HepG2 (cell line): ENCODE data around the gene LYRM4. TPM values are rescaled to one million over a fixed set of nuclear protein-coding genes. Genes with fewer than 3 reads are reported as not detected.

Experiments used
- AHR ChIP-seq: IDR thresholded peaks from 2 replicates; pipeline ENCODE4 v1.6.1; 2018; ENCODE audit warnings: missing genetic modification reagents, missing compliant biosample characterization
- FOXP4 ChIP-seq: sonication (generic); formaldehyde crosslinking; IDR thresholded peaks from 2 replicates; pipeline ENCODE4 v1.4.0; 2020; ENCODE audit warnings: missing genetic modification reagents
- PBX3 ChIP-seq: sonication (generic); formaldehyde crosslinking; IDR thresholded peaks from 2 replicates; pipeline ENCODE4 v1.8.1; 2023; ENCODE audit warnings: missing genetic modification reagents, inconsistent platforms, borderline replicate concordance
- SKI ChIP-seq: fragments of 450-650 bp; IDR thresholded peaks from one replicate; pipeline ENCODE4 v1.6.1; 2018; ENCODE audit warnings: mild to moderate bottlenecking; ENCODE audit not compliant: partially characterized antibody
- SRSF1 ChIP-seq: fragments of 200-400 bp; formaldehyde crosslinking; optimal IDR thresholded peaks from 2 replicates; pipeline ENCODE3; 2017; ENCODE audit warnings: mild to moderate bottlenecking, low read depth, low read length, moderate library complexity
- ZBTB39 ChIP-seq: sonication (generic); formaldehyde crosslinking; IDR thresholded peaks from 2 replicates; pipeline ENCODE4 v1.5.0; 2020; ENCODE audit warnings: missing genetic modification reagents
- ZNF292 ChIP-seq: sonication (generic); formaldehyde crosslinking; IDR thresholded peaks from 2 replicates; pipeline ENCODE4 v1.8.1; 2022; ENCODE audit warnings: mild to moderate bottlenecking, low read depth, missing genetic modification reagents, borderline replicate concordance
- ZNF567 ChIP-seq: sonication (generic); formaldehyde crosslinking; IDR thresholded peaks from 2 replicates; pipeline ENCODE4 v1.8.1; 2023; ENCODE audit warnings: mild to moderate bottlenecking, missing genetic modification reagents, borderline replicate concordance
- polyA plus RNA-seq, 8 experiments: library from polyadenylated mRNA; depleted of rRNA in 3 of 8; stranded (reverse) in 7 of 8; unstranded in 1 of 8; fragments of >200 nt; fragmentation: Illumina TruSeq in 4 of 8; extraction: Trizol in 4 of 8; gene quantifications; 2 replicates each; pipeline versions ENCODE4 v1.2.1 to v1.2.3, GENCODE V29; 2011 to 2016; ENCODE audit warnings: low read depth in 4 of 8, missing spikeins in 1 of 8, mixed read lengths in 1 of 8; ENCODE audit not compliant: insufficient read depth in 1 of 8
- total RNA-seq, 5 experiments: library from RNA; depleted of rRNA; stranded (reverse); fragments of >200 nt; fragmentation: Illumina TruSeq; extraction: Trizol; gene quantifications; 2 replicates each; pipeline ENCODE4 v1.2.3, GENCODE V29; 2016; ENCODE audit warnings: low read depth in 1 of 5
- TF ChIP-seq, protein P1 (sequence below): sonication (generic); formaldehyde crosslinking; conservative IDR thresholded peaks from 2 replicates; pipeline ENCODE4 v1.4.0; 2020; ENCODE audit warnings: missing genetic modification reagents
- TF ChIP-seq, protein P2 (sequence below): sonication (generic); formaldehyde crosslinking; IDR thresholded peaks from 2 replicates; pipeline ENCODE4 v1.5.1; 2020; ENCODE audit warnings: mild to moderate bottlenecking, missing genetic modification reagents, borderline replicate concordance

The LYRM4 gene
- total and polyA plus RNA-seq, 2 of the 13 experiments (the other 11 are each of a cell fraction or from before 2014, with no cell fraction given) = 64.6 to 67.5 TPM

DNA sequence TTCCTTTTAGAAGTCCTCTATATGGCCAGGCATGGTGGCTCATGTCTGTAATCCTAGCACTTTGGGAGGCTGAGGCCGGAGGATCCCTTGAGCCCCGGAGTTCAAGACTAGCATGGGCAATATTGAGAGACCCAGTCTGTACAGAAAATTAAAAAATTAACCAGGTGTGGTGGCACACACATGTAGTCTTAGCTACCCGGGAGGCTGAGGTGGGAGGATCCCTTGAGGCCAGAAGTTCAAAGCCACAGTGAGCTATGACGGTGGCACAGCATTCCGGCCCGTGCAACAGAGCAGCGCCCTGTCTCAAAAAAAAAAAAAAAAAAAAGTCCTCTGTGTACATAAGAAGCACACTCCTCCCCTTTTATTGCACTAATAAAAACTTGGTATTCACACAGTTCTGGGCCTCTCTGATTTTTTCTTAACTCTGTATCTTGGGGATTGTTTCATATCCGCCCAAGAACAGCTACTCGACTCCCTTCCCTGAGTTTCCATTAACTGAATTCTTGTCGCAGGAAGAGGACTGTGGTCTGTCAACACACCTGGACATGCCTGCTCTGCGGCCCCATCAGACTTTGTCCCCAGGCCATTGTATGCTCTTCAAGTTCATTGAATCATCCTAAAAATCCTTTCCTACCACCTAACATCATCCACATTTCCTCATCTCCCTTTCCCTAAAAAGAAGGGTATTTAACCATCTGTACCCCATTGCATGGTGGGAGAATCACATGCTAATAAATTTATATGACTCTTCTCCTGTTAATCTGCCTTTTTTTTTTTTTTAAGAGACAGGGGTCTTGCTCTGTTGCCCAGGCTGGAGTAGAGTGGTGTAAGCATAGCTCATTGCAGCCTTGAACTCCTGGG is 201.5 kb downstream of the LYRM4 start (continued):
- peak; percentile 90 for TF ChIP-seq FOXP4
- TF ChIP-seq ZNF292 (CRISPR knock-in tag) = peak; percentile 90; the same call in 1 of the 2 replicates
- TF ChIP-seq PBX3 (CRISPR knock-in tag) = no peak
- TF ChIP-seq, protein P1, sequence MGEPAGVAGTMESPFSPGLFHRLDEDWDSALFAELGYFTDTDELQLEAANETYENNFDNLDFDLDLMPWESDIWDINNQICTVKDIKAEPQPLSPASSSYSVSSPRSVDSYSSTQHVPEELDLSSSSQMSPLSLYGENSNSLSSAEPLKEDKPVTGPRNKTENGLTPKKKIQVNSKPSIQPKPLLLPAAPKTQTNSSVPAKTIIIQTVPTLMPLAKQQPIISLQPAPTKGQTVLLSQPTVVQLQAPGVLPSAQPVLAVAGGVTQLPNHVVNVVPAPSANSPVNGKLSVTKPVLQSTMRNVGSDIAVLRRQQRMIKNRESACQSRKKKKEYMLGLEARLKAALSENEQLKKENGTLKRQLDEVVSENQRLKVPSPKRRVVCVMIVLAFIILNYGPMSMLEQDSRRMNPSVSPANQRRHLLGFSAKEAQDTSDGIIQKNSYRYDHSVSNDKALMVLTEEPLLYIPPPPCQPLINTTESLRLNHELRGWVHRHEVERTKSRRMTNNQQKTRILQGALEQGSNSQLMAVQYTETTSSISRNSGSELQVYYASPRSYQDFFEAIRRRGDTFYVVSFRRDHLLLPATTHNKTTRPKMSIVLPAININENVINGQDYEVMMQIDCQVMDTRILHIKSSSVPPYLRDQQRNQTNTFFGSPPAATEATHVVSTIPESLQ (CRISPR knock-in tag) = no peak
- TF ChIP-seq ZNF567 (CRISPR knock-in tag) = no peak
- TF ChIP-seq SRSF1 = no peak
- peak; percentile 77 for TF ChIP-seq SKI
- TF ChIP-seq ZBTB39 (CRISPR knock-in tag) = no peak
- no peak for TF ChIP-seq AHR (CRISPR knock-in tag)
- TF ChIP-seq, protein P2, sequence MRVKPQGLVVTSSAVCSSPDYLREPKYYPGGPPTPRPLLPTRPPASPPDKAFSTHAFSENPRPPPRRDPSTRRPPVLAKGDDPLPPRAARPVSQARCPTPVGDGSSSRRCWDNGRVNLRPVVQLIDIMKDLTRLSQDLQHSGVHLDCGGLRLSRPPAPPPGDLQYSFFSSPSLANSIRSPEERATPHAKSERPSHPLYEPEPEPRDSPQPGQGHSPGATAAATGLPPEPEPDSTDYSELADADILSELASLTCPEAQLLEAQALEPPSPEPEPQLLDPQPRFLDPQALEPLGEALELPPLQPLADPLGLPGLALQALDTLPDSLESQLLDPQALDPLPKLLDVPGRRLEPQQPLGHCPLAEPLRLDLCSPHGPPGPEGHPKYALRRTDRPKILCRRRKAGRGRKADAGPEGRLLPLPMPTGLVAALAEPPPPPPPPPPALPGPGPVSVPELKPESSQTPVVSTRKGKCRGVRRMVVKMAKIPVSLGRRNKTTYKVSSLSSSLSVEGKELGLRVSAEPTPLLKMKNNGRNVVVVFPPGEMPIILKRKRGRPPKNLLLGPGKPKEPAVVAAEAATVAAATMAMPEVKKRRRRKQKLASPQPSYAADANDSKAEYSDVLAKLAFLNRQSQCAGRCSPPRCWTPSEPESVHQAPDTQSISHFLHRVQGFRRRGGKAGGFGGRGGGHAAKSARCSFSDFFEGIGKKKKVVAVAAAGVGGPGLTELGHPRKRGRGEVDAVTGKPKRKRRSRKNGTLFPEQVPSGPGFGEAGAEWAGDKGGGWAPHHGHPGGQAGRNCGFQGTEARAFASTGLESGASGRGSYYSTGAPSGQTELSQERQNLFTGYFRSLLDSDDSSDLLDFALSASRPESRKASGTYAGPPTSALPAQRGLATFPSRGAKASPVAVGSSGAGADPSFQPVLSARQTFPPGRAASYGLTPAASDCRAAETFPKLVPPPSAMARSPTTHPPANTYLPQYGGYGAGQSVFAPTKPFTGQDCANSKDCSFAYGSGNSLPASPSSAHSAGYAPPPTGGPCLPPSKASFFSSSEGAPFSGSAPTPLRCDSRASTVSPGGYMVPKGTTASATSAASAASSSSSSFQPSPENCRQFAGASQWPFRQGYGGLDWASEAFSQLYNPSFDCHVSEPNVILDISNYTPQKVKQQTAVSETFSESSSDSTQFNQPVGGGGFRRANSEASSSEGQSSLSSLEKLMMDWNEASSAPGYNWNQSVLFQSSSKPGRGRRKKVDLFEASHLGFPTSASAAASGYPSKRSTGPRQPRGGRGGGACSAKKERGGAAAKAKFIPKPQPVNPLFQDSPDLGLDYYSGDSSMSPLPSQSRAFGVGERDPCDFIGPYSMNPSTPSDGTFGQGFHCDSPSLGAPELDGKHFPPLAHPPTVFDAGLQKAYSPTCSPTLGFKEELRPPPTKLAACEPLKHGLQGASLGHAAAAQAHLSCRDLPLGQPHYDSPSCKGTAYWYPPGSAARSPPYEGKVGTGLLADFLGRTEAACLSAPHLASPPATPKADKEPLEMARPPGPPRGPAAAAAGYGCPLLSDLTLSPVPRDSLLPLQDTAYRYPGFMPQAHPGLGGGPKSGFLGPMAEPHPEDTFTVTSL (CRISPR knock-in tag) = peak; percentile 98
